Activated CD4-positive, alpha-beta T cell treated with anti-CD3 and anti-CD28 coated beads for 4 hours (primary cell): ENCODE measurements around the gene KCNK5.
A peak's percentile ranks its signal among the peaks of the same experiment; 100 is the strongest.

Experiments used
- DNase-seq, 2 donors: peaks; one replicate each; pipeline ENCODE4 v3.0.0-alpha.2; 2020

Gene KCNK5

GRCh38 chr6:39240155-39240757, 11.0 kb upstream of the KCNK5 start:
- DNase-seq, result no peak

- no peak for DNase-seq
These were observed 10.4 kb upstream of the KCNK5 start for GRCh38 chr6:39239527-39240154.

- no peak for DNase-seq
These were observed 7.5 kb upstream of the KCNK5 start for GRCh38 chr6:39236742-39237141.

- no peak for DNase-seq
These were observed 4.1 kb upstream of the KCNK5 start for GRCh38 chr6:39233333-39233732.

- no peak for DNase-seq
These were observed 2.4 kb upstream of the KCNK5 start for GRCh38 chr6:39231521-39232243.

GRCh38 chr6:39230654-39231035, 1.4 kb upstream of the KCNK5 start:
- no peak for DNase-seq

- peak; percentile 41 to 59 for DNase-seq
These were observed 934 bp downstream of the KCNK5 start for GRCh38 chr6:39228111-39228971.

- no peak for DNase-seq
These were observed 1.8 kb downstream of the KCNK5 start for GRCh38 chr6:39227476-39227875.

- no peak for DNase-seq
These were observed 2.5 kb downstream of the KCNK5 start for GRCh38 chr6:39226639-39227329.

- peak; percentile 48 to 49 for DNase-seq
These were observed 3.3 kb downstream of the KCNK5 start for GRCh38 chr6:39225946-39226437.

- no peak for DNase-seq
These were observed 3.7 kb downstream of the KCNK5 start for GRCh38 chr6:39225543-39225942.

- DNase-seq, result no peak
These were observed 4.6 kb downstream of the KCNK5 start for GRCh38 chr6:39224523-39225182.

- no peak for DNase-seq
These were observed 5.3 kb downstream of the KCNK5 start for GRCh38 chr6:39224011-39224410.

- DNase-seq, result no peak
These were observed 5.7 kb downstream of the KCNK5 start for GRCh38 chr6:39223555-39223954.

- DNase-seq, result no peak
These were observed 6.2 kb downstream of the KCNK5 start for GRCh38 chr6:39223061-39223460.

GRCh38 chr6:39221779-39222641, 7.3 kb downstream of the KCNK5 start:
- DNase-seq, result no peak

GRCh38 chr6:39221115-39221514, 8.2 kb downstream of the KCNK5 start:
- DNase-seq, result no peak

- DNase-seq, result no peak
These were observed 10.3 kb downstream of the KCNK5 start for GRCh38 chr6:39218868-39219567.

GRCh38 chr6:39217177-39217864, 12.0 kb downstream of the KCNK5 start:
- DNase-seq, result no peak
